DND-41 (cell line): ENCODE data around the gene MTX3.

Source experiments
- ATAC-seq: fragments of 200-7000 bp; cut with Tn5 transposase; 3 replicates; pipeline ENCODE4 v1.9.1; 2021; ENCODE audit warnings: low read depth; ENCODE audit not compliant: insufficient read depth
- DNase-seq: peaks from one replicate; pipeline ENCODE4 v3.0.0-alpha.2; 2020
- H2AFZ ChIP-seq: 2 replicates; pipeline ENCODE4 v1.6.0; 2012; ENCODE audit warnings: low read depth, low read length
- H3K27ac ChIP-seq: 2 replicates; pipeline ENCODE4 v1.5.1; 2012; ENCODE audit warnings: low read length, inconsistent platforms
- H3K27me3 ChIP-seq: fragments of 200-600 bp; sonication (generic); 2 replicates; pipeline ENCODE4 v1.6.0; 2012; ENCODE audit warnings: low read length, mild to moderate bottlenecking, inconsistent platforms; ENCODE audit not compliant: insufficient read depth, poor library complexity
- H3K36me3 ChIP-seq: 2 replicates; pipeline ENCODE4 v1.5.1; 2012; ENCODE audit warnings: low read length, inconsistent platforms; ENCODE audit not compliant: insufficient read depth
- H3K4me1 ChIP-seq: 2 replicates; pipeline ENCODE4 v1.5.1; 2012; ENCODE audit warnings: mild to moderate bottlenecking, low read length; ENCODE audit not compliant: insufficient read depth
- H3K4me2 ChIP-seq: 2 replicates; pipeline ENCODE4 v1.6.0; 2012; ENCODE audit warnings: mild to moderate bottlenecking, moderate library complexity, low read length, inconsistent platforms; ENCODE audit not compliant: insufficient read depth
- H3K4me3 ChIP-seq, 2 experiments: fragments of 200-600 bp in 1 of 2; shearing (Covaris generic) in 1 of 2; 2 replicates each; pipeline ENCODE4 v1.5.1; 2012 to 2016; ENCODE audit warnings: inconsistent platforms in 2 of 2, low read length in 2 of 2, mild to moderate bottlenecking in 2 of 2, low read depth in 1 of 2, moderate library complexity in 1 of 2
- H3K79me2 ChIP-seq: 2 replicates; pipeline ENCODE4 v1.6.0; 2012; ENCODE audit warnings: low read length, inconsistent platforms; ENCODE audit not compliant: insufficient read depth
- H3K9ac ChIP-seq: 2 replicates; pipeline ENCODE4 v1.6.0; 2012; ENCODE audit warnings: low read depth, mild to moderate bottlenecking, inconsistent platforms, low read length, moderate library complexity
- H3K9me3 ChIP-seq: 2 replicates; pipeline ENCODE4 v1.5.1; 2012; ENCODE audit warnings: low read length, moderate library complexity, mild to moderate bottlenecking, inconsistent platforms; ENCODE audit not compliant: insufficient read depth, severe bottlenecking
- H4K20me1 ChIP-seq: 2 replicates; pipeline ENCODE4 v1.6.0; 2012; ENCODE audit warnings: low read length; ENCODE audit not compliant: insufficient read depth
- EZH2 ChIP-seq: IDR thresholded peaks from 3 replicates; pipeline ENCODE4 v1.6.1; 2012; ENCODE audit warnings: borderline replicate concordance, low read depth, mild to moderate bottlenecking, moderate library complexity, low read length, inconsistent platforms; ENCODE audit not compliant: severe bottlenecking
- TF ChIP-seq, protein P1 (sequence below): IDR thresholded peaks from 2 replicates; pipeline ENCODE4 v1.5.1; 2012; ENCODE audit warnings: borderline replicate concordance, low read length, moderate library complexity, mild to moderate bottlenecking; ENCODE audit not compliant: poor library complexity, severe bottlenecking; ENCODE audit errors: extremely low read depth

MTX3 gene

DNA sequence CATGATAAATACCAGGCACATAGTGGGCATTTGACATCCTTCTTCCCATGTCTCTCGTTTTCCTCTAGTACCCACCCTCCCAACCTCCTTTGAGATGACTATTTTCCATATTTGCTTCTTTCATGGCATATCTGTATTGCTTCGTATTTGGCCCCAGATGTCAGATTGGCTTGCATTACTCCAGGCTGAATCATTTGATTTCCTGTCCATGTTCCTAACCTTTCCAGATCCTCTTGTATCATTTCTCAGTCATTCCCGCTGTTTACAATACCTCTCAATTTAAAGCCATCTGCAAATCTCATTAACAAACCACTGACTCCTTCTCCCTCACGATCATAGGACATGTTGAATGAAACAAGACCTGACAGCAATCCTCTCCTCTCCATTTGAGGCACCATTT lies 19.9 kb downstream of the MTX3 start:
- Histone ChIP-seq H3K79me2 (no peaks in the 10 kb centered on the region), H4K20me1 (no peaks in the 10 kb centered on the region), H3K4me1 (no peaks in the 10 kb centered on the region), H3K27me3 (no peaks in the 10 kb centered on the region), H3K27ac (no peak overlapping the region), H3K36me3 (no peaks in the 10 kb centered on the region), H3K4me2 (no peak overlapping the region), H3K9ac (no peak overlapping the region), H3K9me3 (no peaks in the 10 kb centered on the region), H3K4me3 (no peak overlapping the region), H2AFZ (no peak overlapping the region)
- ATAC-seq = no peak
- no peak for DNase-seq
- TF ChIP-seq EZH2 = no peak
- TF ChIP-seq, protein P1, sequence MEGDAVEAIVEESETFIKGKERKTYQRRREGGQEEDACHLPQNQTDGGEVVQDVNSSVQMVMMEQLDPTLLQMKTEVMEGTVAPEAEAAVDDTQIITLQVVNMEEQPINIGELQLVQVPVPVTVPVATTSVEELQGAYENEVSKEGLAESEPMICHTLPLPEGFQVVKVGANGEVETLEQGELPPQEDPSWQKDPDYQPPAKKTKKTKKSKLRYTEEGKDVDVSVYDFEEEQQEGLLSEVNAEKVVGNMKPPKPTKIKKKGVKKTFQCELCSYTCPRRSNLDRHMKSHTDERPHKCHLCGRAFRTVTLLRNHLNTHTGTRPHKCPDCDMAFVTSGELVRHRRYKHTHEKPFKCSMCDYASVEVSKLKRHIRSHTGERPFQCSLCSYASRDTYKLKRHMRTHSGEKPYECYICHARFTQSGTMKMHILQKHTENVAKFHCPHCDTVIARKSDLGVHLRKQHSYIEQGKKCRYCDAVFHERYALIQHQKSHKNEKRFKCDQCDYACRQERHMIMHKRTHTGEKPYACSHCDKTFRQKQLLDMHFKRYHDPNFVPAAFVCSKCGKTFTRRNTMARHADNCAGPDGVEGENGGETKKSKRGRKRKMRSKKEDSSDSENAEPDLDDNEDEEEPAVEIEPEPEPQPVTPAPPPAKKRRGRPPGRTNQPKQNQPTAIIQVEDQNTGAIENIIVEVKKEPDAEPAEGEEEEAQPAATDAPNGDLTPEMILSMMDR = no peak

DNA sequence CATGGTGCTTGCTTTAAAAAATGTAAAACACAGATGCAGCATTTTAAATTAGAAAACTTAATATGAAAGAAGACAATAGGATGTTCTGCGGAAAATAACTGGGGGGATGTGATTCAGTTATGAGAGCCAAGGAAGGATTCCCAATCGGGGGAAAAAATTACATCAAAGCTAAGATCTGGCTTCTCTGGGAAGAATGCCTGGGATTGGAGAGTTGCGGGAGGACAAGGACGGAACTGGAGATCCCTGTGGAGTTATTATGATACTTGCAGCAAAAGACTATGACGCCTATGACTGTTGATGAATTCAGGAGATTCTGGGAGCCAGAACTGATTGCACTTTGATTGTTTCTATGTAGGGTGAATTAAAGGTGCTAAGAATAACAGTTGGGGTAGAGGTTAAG lies 24.6 kb downstream of the MTX3 start:
- Histone ChIP-seq H4K20me1 (no peaks in the 10 kb centered on the region), H3K9ac (no peak overlapping the region), H3K4me1 (no peaks in the 10 kb centered on the region), H3K27me3 (no peaks in the 10 kb centered on the region), H3K4me3 (no peak overlapping the region), H3K27ac (no peak overlapping the region), H3K9me3 (no peaks in the 10 kb centered on the region), H3K79me2 (no peaks in the 10 kb centered on the region), H3K4me2 (no peak overlapping the region), H2AFZ (no peak overlapping the region), H3K36me3 (no peaks in the 10 kb centered on the region)
- DNase-seq = no peak
- TF ChIP-seq, protein P1 = no peak
- no peak for TF ChIP-seq EZH2
- no peak for ATAC-seq

DNA sequence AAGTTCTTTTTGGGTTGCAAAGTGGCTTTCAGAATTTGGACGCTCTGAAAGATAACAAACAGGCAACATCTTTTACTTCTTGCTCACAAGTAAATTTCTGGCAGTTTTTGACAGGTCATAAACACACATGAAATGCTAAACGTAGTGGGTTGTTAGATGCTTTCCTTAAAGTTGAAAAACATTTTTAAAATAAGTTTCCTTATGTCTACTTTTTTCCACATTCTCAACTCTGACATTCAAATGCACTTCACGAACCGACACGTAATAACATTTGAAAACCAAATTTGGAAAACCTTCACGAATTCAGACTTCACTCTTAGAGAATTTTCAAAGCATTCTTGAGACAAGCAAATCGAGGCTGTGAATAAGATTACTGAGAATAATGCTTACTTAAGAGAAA lies 26.9 kb downstream of the MTX3 start:
- Histone ChIP-seq H2AFZ (no peak overlapping the region), H3K27ac (no peak overlapping the region), H3K4me1 (no peaks in the 10 kb centered on the region), H3K4me3 (no peak overlapping the region), H4K20me1 (no peaks in the 10 kb centered on the region), H3K79me2 (no peaks in the 10 kb centered on the region), H3K9ac (no peak overlapping the region), H3K4me2 (no peak overlapping the region), H3K36me3 (no peaks in the 10 kb centered on the region), H3K27me3 (no peaks in the 10 kb centered on the region), H3K9me3 (no peaks in the 10 kb centered on the region)
- TF ChIP-seq EZH2 = no peak
- TF ChIP-seq, protein P1 = no peak
- ATAC-seq (no peak), DNase-seq (no peak)
